Raji (cell line): ENCODE measurements around the gene TTYH2.
A peak's percentile ranks its signal among the peaks of the same experiment; 100 is the strongest.

ENCODE experiments used
- POLR2A ChIP-seq: IDR thresholded peaks from 2 replicates; pipeline ENCODE4 v1.6.1; 2011; ENCODE audit warnings: low read depth, low read length, control low read depth; ENCODE audit not compliant: insufficient read depth

The TTYH2 gene

GRCh38 chr17:74187761-74188160, 25.6 kb upstream of the TTYH2 start:
- no peak for TF ChIP-seq POLR2A

GRCh38 chr17:74190154-74190553, 23.2 kb upstream of the TTYH2 start:
- TF ChIP-seq POLR2A, result no peak

GRCh38 chr17:74190807-74191406, 22.5 kb upstream of the TTYH2 start:
- no peak for TF ChIP-seq POLR2A

- no peak for TF ChIP-seq POLR2A
These were observed 20.2 kb upstream of the TTYH2 start for GRCh38 chr17:74192950-74193781.

GRCh38 chr17:74194682-74195081, 18.7 kb upstream of the TTYH2 start:
- no peak for TF ChIP-seq POLR2A

GRCh38 chr17:74196541-74197317, 16.6 kb upstream of the TTYH2 start:
- TF ChIP-seq POLR2A, result no peak

- no peak for TF ChIP-seq POLR2A
These were observed 15.6 kb upstream of the TTYH2 start for GRCh38 chr17:74197801-74198200.

- TF ChIP-seq POLR2A, result no peak
These were observed 14.7 kb upstream of the TTYH2 start for GRCh38 chr17:74198694-74199093.

- TF ChIP-seq POLR2A, result no peak
These were observed 13.9 kb upstream of the TTYH2 start for GRCh38 chr17:74199306-74200092.

GRCh38 chr17:74200112-74200511, 13.3 kb upstream of the TTYH2 start:
- no peak for TF ChIP-seq POLR2A

GRCh38 chr17:74201250-74201649, 12.1 kb upstream of the TTYH2 start:
- no peak for TF ChIP-seq POLR2A

- TF ChIP-seq POLR2A, result no peak
These were observed 11.4 kb upstream of the TTYH2 start for GRCh38 chr17:74201948-74202347.

- no peak for TF ChIP-seq POLR2A
These were observed 10.4 kb upstream of the TTYH2 start for GRCh38 chr17:74202938-74203337.

GRCh38 chr17:74203439-74204240, 9.7 kb upstream of the TTYH2 start, which contains the start of gene RPL38:
RPL38 (plus strand) TSS chr17:74203678; CDS start chr17:74203956, 278 bp downstream.
- TF ChIP-seq POLR2A, result peak; percentile 96
